DOHH2 (cell line): ENCODE data around the gene PID1.

Source experiments
- H3F3A ChIP-seq: fragments of 200-600 bp; sonication (generic), shearing (Covaris generic); 2 replicates; pipeline ENCODE4 v1.6.0; 2016; ENCODE audit warnings: antibody characterized with exemption, mild to moderate bottlenecking; ENCODE audit not compliant: control insufficient read depth, insufficient read depth
- H3K27ac ChIP-seq: fragments of 200-600 bp; sonication (generic); 2 replicates; pipeline ENCODE4 v1.5.1; 2014; ENCODE audit warnings: low read depth, mild to moderate bottlenecking, low read length, moderate library complexity
- H3K27me3 ChIP-seq: fragments of 200-600 bp; sonication (generic); 2 replicates; pipeline ENCODE4 v1.6.1; 2014; ENCODE audit warnings: mild to moderate bottlenecking, low read length, mixed read lengths; ENCODE audit not compliant: control insufficient read depth
- H3K36me3 ChIP-seq: fragments of 200-600 bp; sonication (generic); 2 replicates; pipeline ENCODE4 v1.6.1; 2014; ENCODE audit warnings: mild to moderate bottlenecking, low read length, moderate library complexity, mixed read lengths; ENCODE audit not compliant: control insufficient read depth
- H3K4me1 ChIP-seq: fragments of 200-600 bp; sonication (generic); 2 replicates; pipeline ENCODE4 v1.6.1; 2014; ENCODE audit warnings: mild to moderate bottlenecking, low read length, mixed read lengths; ENCODE audit not compliant: control insufficient read depth
- H3K4me2 ChIP-seq: fragments of 200-600 bp; sonication (generic); 2 replicates; pipeline ENCODE4 v1.6.0; 2014; ENCODE audit warnings: mild to moderate bottlenecking, low read length, moderate library complexity
- H3K4me3 ChIP-seq: fragments of 200-600 bp; sonication (generic); 2 replicates; pipeline ENCODE4 v1.5.1; 2014; ENCODE audit warnings: mild to moderate bottlenecking, low read length, mixed read lengths
- H3K79me2 ChIP-seq: fragments of 200-600 bp; sonication (generic); 2 replicates; pipeline ENCODE4 v1.6.1; 2014; ENCODE audit warnings: mild to moderate bottlenecking, low read length, mixed read lengths; ENCODE audit not compliant: control insufficient read depth
- H3K9me2 ChIP-seq: fragments of 200-600 bp; sonication (generic); replicated peaks from 2 replicates; pipeline ENCODE4 v1.6.1; 2014; ENCODE audit warnings: mild to moderate bottlenecking, low read length, mixed read lengths; ENCODE audit not compliant: control insufficient read depth
- H3K9me3 ChIP-seq: fragments of 200-600 bp; sonication (generic); 2 replicates; pipeline ENCODE4 v1.6.1; 2014; ENCODE audit warnings: antibody characterized with exemption, low read length, mixed read lengths; ENCODE audit not compliant: control insufficient read depth, insufficient read depth
- H4K20me1 ChIP-seq: fragments of 200-600 bp; sonication (generic); 2 replicates; pipeline ENCODE4 v1.6.0; 2014; ENCODE audit warnings: low read depth, mild to moderate bottlenecking, antibody characterized with exemption, low read length, moderate library complexity; ENCODE audit not compliant: control insufficient read depth, insufficient read depth
- EZH2phosphoT487 ChIP-seq: fragments of 200-600 bp; sonication (generic); IDR thresholded peaks from 2 replicates; pipeline ENCODE4 v1.6.1; 2017; ENCODE audit warnings: borderline replicate concordance, mild to moderate bottlenecking, antibody characterized with exemption, low read length, moderate library complexity, mixed read lengths
- TF ChIP-seq, protein P1 (sequence below): fragments of 200-600 bp; sonication (generic); IDR thresholded peaks from one replicate; pipeline ENCODE4 v1.5.1; 2014; ENCODE audit warnings: antibody characterized with exemption, mild to moderate bottlenecking, low read depth, low read length; ENCODE audit not compliant: poor library complexity, severe bottlenecking

PID1 gene

DNA sequence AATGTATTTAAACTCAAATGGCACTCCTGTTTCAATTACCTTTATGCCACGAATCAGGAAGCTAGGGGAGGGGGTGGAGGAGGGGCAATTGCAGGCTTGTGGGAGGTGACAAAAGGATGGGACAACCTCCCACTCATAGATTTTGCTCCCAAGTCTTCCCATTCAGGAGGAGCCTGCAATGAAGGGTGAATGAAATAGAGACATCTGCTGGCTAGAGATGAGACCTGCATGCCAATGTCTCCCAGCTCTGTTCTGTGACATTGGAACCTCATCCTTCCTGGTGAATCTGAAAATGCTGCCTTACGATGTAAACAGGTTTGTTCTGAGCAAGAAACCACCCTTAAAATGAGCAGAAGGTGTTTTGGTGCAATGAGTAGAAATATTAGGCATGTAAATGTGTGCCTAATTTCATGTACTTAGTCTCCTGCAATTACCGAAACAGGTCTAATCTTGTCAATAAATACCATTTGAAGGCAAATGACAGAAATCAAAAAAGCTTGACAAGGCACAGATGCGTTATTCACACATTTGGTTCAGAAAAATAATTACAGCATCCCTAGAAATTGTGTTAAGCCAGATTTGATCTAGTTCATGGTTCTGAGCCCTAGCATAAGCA lies 2.7 kb upstream of the PID1 start:
- H3K9me2 ChIP-seq: no peaks in the 10 kb centered on the region

DNA sequence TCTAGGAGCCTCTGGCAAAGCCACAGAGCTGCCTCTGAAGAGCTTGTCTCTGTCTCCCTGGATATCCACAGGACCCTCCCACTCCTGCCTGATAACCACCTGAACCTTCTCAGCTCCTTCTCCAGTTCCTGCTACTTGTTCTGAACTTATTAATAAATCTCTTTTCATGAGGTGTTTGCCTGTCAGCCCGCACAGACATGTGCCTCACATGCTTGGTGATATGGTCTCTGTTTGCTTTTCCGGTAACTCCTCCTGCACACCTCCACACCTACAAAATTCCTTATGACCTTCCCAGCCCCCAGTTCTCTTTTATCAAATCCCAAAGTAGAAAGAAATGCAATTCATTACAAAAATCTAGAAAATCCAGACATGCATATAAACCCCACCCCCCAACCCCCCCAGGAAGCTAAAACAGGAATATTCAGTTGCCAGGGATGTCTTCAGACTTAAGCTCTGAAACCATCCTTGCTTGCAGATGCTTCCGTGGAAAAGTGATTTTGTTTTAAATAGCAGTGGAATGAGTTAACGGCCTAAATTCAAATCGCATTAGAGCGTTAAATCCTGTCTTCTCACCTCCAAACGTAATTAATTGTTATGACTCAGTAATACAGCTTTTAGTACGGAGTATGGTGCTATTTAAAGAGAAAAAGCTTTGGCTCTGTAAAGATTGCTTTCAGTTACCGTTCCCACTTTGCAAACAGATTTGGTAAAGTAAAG lies 2.1 kb upstream of the PID1 start:
- TF ChIP-seq EZH2phosphoT487: no peak
- TF ChIP-seq, protein P1, sequence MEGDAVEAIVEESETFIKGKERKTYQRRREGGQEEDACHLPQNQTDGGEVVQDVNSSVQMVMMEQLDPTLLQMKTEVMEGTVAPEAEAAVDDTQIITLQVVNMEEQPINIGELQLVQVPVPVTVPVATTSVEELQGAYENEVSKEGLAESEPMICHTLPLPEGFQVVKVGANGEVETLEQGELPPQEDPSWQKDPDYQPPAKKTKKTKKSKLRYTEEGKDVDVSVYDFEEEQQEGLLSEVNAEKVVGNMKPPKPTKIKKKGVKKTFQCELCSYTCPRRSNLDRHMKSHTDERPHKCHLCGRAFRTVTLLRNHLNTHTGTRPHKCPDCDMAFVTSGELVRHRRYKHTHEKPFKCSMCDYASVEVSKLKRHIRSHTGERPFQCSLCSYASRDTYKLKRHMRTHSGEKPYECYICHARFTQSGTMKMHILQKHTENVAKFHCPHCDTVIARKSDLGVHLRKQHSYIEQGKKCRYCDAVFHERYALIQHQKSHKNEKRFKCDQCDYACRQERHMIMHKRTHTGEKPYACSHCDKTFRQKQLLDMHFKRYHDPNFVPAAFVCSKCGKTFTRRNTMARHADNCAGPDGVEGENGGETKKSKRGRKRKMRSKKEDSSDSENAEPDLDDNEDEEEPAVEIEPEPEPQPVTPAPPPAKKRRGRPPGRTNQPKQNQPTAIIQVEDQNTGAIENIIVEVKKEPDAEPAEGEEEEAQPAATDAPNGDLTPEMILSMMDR: no peak
- Histone ChIP-seq H3K4me1 (peaks cover 21% of the 10 kb centered on the region), H4K20me1 (no peaks in the 10 kb centered on the region), H3K79me2 (no peaks in the 10 kb centered on the region), H3K36me3 (no peaks in the 10 kb centered on the region), H3F3A (no peaks in the 10 kb centered on the region), H3K27me3 (peaks cover 17% of the 10 kb centered on the region), H3K27ac (no peak overlapping the region), H3K4me3 (peak overlapping the region; percentile 55), H3K9me3 (no peaks in the 10 kb centered on the region), H3K9me2 (no peaks in the 10 kb centered on the region), H3K4me2 (peak overlapping the region; percentile 59)

More for the DNA sequence above, 2.7 kb upstream of the PID1 start:
- H4K20me1 ChIP-seq: no peaks in the 10 kb centered on the region
- H3K36me3 ChIP-seq: no peaks in the 10 kb centered on the region
- H3K9me3 ChIP-seq: no peaks in the 10 kb centered on the region
- H3K27ac ChIP-seq: no peak overlapping the region
- H3F3A ChIP-seq: no peaks in the 10 kb centered on the region
- H3K79me2 ChIP-seq: no peaks in the 10 kb centered on the region
- H3K4me3 ChIP-seq: peak overlapping the region; percentile 55
- peaks cover 15% of the 10 kb centered on the region for H3K4me1 ChIP-seq
- H3K27me3 ChIP-seq: peaks cover 14% of the 10 kb centered on the region
- peak overlapping the region; percentile 59 for H3K4me2 ChIP-seq
- TF ChIP-seq EZH2phosphoT487: no peak
- TF ChIP-seq, protein P1: peak; percentile 87

DNA sequence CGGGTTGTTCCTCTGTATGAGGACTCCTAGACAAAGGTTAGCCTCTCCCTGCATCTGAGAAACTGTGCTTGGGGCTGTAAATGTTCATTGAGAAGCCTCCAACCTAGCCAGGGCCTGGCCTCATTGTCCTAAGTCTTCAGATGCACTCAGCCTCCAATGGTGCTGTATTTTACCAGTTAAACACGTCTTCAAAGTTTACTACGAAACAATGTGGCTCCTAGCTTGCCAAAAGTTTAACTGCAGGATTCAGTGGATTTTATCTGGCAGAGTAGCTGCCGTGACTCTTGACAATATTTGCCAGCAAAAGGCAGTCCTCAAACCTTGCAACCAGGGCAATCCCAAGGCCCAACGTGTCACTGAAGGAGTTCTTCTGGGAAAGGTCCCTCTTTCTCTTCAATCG lies 1.1 kb downstream of the PID1 start:
- Histone ChIP-seq H3K79me2 (no peaks in the 10 kb centered on the region), H3K4me3 (no peak overlapping the region), H3K9me3 (no peaks in the 10 kb centered on the region), H3K27me3 (peaks cover 17% of the 10 kb centered on the region), H3F3A (no peaks in the 10 kb centered on the region), H3K4me2 (no peak overlapping the region), H3K36me3 (no peaks in the 10 kb centered on the region), H3K9me2 (no peaks in the 10 kb centered on the region), H3K27ac (no peak overlapping the region), H4K20me1 (no peaks in the 10 kb centered on the region), H3K4me1 (peaks cover 39% of the 10 kb centered on the region)
- no peak for TF ChIP-seq EZH2phosphoT487
- TF ChIP-seq, protein P1: no peak
